T-helper 1 cell treated with Interleukin-12 subunit alpha and Interleukin-12 subunit beta and Interleukin-4 antibody, amounts not matched to agents 30 ng/mL and 1 ng/mL, for 36 hours (primary cell): Measurements from ENCODE around the gene SORCS2. TPM values are rescaled to one million over a fixed set of nuclear protein-coding genes. Genes with fewer than 3 reads are reported as not detected.

ENCODE experiments used
- intact Hi-C: fragments of 100-400 bp; cut with micrococcal nuclease; formaldehyde crosslinking; loops from one replicate; pipeline ENCODE4 v1.15.1; 2024
- total RNA-seq: library from RNA; stranded (reverse); gene quantifications from 2 replicates; pipeline ENCODE4 v1.2.3, GENCODE V29; 2022

The SORCS2 gene
- total RNA-seq, 1 donor from 2014 or later, result not detected

- intact Hi-C loops, result no loop called here
These were observed 498.7 kb downstream of the SORCS2 start for GRCh38 chr4:7691061-7691460.

GRCh38 chr4:7691982-7692381 lies 499.6 kb downstream of the SORCS2 start:
- intact Hi-C loops, result no loop called here

DNA sequence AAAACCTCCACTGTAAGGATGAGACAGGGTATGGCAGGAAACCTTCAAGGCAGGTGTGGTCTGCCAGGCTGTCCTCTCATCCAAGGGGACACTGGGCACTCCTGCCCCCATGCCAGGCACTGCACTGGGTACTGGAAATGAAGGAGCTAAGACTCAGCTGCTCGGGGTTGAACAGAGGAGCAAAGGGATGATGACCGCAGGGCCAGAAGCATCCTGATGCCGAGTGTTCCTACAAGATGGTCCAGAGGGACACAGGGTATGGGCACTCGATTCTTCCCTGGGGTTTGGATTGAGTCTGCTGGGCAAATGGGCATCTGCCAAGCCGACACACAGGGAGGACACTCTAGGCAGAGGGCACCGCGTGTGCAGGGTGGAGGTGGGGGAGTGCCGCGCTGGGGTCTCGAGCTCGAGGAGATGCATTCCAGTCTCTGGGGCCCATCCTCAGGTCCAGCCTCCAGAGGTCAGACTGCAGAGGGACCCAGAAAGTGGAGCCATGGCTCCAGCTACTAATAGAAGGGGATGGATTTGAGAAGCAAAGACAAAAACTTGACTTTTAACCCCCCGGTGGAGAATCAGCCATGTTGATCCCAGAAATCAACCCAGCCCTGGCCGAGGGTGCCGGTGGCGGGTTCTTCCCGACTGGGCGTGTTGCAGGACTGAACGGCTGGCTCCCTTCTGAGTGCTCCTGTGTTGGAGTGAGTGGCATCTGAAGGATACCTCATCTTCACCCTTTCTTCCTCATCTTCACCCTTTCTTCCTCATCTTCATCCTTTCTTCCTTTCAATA lies 500.3 kb downstream of the SORCS2 start:
- intact Hi-C loops, result no loop called here

DNA sequence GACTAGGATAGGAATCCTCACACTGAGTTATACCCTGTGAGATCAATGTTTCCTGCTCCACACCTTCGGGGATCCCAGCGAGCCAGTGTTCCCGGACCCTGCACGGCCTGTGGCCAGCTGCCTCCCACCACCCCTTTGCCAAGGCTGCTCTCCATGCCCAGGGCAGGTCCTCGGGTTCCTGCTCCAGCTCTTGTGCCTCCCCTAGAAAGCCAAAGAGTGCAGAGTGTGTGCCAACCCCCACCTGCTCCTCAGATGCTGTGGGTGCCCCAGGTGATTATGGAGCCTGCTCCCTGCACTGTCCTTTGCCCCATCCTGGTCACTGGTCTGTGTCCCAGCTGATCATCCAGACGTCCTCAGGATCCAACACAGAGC lies 500.9 kb downstream of the SORCS2 start:
- intact Hi-C loops, result no loop called here

GRCh38 chr4:7693711-7694110 lies 501.4 kb downstream of the SORCS2 start:
- intact Hi-C loops, result no loop called here

DNA sequence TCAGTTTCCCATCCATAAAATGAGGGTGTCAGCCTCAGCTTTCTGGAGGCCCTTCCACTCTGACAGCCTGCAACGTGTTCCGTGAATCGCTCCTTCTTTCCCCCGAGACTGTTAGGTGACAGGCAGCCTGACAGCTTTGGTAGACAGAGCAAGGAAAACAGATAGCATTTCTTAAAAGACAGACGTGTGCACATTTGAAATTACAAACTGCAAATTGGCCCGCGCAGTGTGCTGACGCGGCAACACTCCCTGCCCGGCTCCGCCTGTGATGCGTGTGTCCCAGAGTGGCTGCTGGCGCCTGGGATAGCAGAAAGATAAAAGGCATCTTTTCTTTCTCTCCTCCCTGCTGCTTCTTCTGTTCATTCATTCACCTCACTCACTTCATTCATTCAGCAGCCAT lies 502.0 kb downstream of the SORCS2 start:
- intact Hi-C loops, result no loop called here

DNA sequence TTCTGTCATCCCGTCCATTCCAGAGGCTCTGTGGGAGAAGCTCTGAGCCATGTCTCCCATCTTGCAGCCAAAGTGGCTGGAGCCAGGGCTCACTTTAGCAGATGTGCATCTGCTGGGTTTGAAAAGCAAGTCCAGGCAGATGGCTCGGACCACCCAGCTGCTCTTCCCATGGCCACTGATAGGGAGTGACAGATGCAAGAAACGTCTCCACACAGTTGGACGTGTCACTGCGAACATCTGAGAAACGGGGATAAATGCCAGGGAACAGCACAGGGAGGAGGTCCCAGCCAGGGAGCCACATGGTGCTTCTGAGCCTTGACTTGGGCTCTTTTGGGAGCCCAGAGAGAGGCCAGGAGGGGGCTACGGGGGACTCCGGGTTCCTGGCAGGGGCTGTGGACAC lies 505.0 kb downstream of the SORCS2 start:
- intact Hi-C loops, result no loop called here

GRCh38 chr4:7697821-7698220 lies 505.5 kb downstream of the SORCS2 start:
- intact Hi-C loops, result no loop called here

- intact Hi-C loops, result no loop called here
These were observed 506.2 kb downstream of the SORCS2 start for GRCh38 chr4:7698584-7698983.

GRCh38 chr4:7699031-7699430 lies 506.7 kb downstream of the SORCS2 start:
- intact Hi-C loops, result no loop called here

DNA sequence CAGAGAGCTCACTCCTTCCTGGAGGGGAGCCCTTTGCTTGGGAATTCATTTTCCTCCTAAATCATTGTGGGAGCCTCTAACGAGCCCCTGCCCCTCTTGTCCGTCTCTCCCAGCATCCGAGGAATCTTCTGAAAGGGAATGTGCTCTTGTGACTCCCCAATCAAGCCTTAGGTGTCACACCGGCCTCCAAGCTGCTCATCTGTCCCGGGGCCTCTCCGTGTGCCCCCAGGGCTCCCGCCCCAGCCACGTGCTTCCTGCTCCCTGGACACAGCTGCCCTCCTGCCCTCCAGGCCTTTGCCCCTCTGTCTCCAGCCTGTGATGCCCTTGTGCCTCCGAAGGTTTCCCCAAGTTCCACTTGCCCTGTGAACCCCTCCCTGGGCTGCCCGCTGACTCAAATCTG lies 507.5 kb downstream of the SORCS2 start:
- intact Hi-C loops, result no loop called here

- intact Hi-C loops, result no loop called here
These were observed 508.3 kb downstream of the SORCS2 start for GRCh38 chr4:7700665-7701064.

DNA sequence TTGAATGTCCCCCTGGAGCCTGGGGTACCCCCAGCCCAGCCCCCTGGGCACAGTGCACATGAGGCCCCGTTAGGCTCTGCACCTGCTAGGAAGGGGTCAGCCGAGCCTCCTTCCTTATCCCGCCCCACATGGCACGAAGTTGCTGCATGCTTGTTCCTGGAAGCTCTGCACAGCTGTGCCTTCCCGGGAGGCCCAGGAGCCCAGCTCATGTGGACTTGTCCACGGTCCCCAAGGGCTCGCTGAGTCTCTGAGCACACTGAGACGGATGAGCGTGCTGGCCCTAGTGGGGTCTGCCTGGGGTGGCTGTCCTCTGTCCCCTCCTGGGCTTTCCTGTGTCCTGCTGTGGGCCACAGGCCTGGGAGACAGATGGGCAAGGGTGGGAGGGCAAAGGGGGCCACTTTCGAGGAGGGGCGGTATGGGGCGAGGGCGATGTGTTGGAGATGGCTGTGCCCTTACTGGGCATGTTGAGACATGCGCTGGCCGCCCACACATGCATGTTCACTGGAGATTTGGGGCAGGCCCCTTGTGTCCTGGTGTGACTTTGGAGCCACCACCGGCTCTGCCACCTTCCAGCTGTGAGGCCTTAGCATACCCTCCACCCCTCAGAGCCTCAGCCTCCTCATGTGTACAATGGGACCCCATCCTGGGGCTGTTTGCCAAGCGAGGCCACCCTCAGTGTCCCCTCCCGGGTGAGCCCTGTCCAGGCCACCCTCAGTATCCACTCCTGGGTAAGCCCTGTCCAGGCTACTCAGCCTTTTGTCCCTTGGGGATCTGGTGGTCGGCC lies 509.7 kb downstream of the SORCS2 start:
- intact Hi-C loops, result no loop called here

- intact Hi-C loops, result no loop called here
These were observed 511.4 kb downstream of the SORCS2 start for GRCh38 chr4:7703688-7704087.

DNA sequence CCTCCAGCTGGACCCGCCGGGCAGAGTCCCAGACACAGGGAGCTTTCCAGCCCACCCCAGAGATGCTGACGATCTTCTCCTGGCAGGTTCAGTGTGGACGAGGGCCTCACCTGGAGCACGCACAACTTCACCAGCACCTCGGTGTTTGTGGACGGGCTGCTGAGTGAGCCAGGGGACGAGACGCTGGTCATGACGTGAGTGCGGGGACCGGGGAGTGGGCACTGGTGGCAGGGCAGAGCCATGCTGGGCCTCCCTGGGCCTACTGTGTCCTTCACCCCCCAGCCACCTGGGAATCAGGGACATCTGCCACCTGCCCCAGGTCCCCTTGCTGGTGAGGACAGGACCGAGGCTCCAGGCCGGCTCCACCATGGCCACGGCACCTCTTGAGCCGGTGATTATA lies 511.8 kb downstream of the SORCS2 start:
- intact Hi-C loops, result no loop called here

GRCh38 chr4:7704625-7705024 lies 512.3 kb downstream of the SORCS2 start:
- intact Hi-C loops, result no loop called here

DNA sequence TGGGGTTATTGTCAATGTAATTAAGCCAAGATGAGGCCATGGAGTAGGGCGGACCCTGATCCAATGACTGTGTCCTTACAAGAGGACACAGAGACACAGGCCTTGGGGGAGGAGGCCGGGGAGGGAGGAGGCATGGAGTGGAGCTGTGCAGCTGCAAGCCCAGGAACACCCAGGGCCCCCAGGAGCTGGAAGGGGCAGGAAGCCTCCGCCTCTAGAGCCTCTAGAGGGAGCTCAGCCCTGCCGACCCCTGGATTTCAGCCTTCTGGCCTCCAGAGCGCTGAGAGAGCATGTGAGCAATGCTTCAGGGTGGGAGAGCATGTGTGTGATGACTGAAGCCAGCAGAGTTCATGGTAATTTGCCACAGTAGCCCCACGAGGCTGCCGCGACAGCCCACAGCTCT lies 512.7 kb downstream of the SORCS2 start:
- intact Hi-C loops, result no loop called here

DNA sequence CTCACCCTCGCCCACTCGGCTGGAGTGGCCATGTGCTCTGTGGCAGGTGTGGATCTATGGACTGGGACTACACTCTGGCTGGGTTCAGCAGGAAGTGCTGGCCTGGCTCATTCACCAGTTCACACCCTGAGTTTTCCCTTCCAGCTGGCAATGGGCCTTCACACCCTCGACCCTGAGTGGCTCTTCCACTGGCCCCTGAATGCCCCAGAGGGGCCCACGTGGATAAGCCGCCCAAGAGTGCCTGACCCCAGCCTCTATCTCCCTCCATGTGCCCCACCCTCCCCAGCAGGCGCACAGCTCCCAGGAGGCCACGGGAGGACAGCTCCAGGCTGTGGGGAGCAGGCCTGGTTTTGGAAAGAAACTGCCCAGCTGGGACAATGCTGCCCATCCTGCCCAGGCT lies 513.3 kb downstream of the SORCS2 start:
- intact Hi-C loops, result no loop called here

DNA sequence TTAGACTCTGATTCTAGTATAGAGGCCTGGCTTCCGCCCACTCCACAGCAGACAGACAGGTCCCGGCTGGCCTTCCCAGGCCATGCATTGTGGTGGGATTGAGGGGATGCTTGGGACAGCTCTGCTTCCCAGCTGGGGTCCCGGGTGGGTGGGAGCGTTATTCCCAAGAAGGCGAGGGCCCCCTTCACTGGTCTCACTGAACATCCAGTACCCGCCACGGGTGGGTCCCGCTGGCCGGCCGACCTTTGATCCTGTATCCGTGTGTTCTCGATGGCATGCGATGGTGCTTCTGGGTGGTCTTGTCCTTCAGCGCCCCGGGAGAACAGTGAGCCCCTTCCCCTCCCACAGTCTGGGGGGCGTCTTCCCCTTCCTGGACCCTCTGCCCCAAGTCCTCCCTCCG lies 515.9 kb downstream of the SORCS2 start:
- intact Hi-C loops, result no loop called here

DNA sequence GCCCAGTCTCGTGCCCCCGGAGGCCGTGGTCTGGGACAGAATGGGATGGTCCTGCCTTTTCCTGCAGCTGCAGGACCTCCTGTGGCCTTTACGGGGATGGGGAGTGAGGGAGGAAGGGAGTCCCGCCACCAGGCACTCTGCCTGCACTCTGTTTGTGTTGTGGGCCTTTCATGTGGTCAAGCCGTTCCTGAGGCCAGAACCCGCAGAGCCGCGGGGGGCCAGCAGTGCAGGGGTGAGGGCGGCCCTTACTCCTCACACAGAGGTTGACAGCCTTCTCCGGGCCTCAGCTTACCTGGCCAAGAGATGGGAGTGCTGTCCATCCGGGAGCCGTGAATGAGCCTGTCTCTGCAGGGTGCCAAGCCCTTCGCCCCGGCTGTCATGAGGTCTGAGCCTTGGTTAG lies 516.6 kb downstream of the SORCS2 start:
- intact Hi-C loops, result no loop called here

DNA sequence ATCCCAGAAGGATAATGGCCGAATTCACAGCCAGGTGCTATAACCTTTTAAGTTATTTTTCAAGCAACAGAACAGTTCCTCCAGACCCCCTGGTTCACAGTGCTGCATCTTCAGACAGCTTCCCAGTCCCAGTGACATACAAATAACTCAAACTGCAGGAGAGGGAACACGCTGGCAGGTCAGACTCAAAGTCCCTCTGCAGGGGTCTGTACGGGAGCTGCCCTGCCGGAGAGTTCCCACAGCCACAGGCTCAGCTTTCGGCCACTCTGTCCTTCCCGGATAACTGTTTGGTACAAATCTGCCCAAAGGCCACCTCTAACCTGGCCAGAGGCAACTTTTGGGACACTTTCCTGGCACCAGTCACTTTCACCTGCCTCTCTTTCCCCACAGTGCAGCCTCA lies 517.1 kb downstream of the SORCS2 start:
- intact Hi-C loops, result no loop called here

GRCh38 chr4:7710126-7710525 lies 517.8 kb downstream of the SORCS2 start:
- intact Hi-C loops, result no loop called here
